GM12865 (cell line): ENCODE data around the gene FIZ1.
A peak's percentile ranks its signal among the peaks of the same experiment; 100 is the strongest.

Experiments
- DNase-seq: peaks from one replicate; pipeline ENCODE4 v3.0.0; 2010; ENCODE audit warnings: low read depth
- H3K4me3 ChIP-seq: 2 replicates; pipeline ENCODE4 v1.5.1; 2011; ENCODE audit warnings: mild to moderate bottlenecking, low read depth, low read length, control low read depth
- CTCF ChIP-seq: IDR thresholded peaks from 2 replicates; pipeline ENCODE4 v1.5.1; 2011; ENCODE audit warnings: low read length, control low read depth, low read depth, inconsistent platforms; ENCODE audit not compliant: insufficient read depth; ENCODE audit errors: missing control alignments

The FIZ1 gene

GRCh38 chr19:55644842-55645511 lies 45.7 kb upstream of the FIZ1 start:
- H3K4me3 ChIP-seq = peak overlapping the region; percentile 92
- no peak for TF ChIP-seq CTCF
- peak; percentile 35 for DNase-seq

DNA sequence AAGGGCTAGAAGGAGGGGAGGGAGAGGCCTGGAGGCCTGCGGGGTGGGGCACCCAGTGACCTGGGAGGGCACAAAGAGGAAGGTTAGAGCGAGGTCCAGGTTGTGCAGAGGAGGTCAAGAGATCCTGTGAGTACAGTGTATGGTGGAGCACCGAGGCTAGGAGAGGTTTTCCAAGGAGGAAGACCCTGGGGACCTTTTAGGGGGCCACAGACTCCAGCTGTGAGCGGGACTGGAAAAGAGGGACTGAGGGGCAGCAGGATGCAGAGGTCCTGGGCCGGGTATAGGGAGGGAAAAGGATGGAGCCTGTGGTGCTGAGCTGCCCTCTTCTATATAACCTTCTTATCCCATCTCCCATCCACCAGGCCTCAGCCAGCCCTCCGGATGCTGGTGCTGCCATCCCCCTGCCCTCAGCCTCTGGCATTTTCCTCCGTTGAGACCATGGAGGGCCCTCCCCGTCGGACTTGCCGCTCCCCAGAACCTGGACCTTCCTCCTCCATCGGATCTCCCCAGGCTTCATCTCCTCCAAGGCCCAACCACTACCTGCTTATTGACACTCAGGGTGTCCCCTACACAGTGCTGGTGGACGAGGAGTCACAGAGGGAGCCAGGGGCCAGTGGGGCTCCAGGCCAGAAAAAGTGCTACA lies 45.0 kb upstream of the FIZ1 start:
- H3K4me3 ChIP-seq = peak overlapping the region; percentile 92
- DNase-seq = no peak
- TF ChIP-seq CTCF = no peak

DNA sequence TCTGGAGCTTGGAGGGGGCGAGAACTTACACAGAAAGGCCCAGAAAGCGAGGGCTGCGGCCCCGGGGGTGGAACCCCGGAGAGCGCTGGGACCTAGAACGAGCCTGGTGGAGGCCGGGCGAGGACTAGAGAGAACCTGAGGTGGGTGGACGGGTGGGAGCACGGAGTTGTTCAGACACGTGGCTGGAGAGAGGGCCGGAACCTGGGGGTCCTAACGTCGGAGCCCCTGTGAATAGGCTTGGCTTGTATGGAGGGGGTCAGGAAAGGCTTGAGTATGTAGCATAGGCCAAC lies 44.5 kb upstream of the FIZ1 start:
- peak overlapping the region; percentile 92 for H3K4me3 ChIP-seq
- DNase-seq = no peak
- no peak for TF ChIP-seq CTCF

GRCh38 chr19:55643003-55643886 lies 43.9 kb upstream of the FIZ1 start, which contains the start of gene ZNF581:
ZNF581 (plus strand) TSS chr19:55643649; CDS start chr19:55644572, 923 bp downstream.
- H3K4me3 ChIP-seq = peak within 1 kb of the TSS; percentile 92
- peak; percentile 91 for DNase-seq
- TF ChIP-seq CTCF = no peak

DNA sequence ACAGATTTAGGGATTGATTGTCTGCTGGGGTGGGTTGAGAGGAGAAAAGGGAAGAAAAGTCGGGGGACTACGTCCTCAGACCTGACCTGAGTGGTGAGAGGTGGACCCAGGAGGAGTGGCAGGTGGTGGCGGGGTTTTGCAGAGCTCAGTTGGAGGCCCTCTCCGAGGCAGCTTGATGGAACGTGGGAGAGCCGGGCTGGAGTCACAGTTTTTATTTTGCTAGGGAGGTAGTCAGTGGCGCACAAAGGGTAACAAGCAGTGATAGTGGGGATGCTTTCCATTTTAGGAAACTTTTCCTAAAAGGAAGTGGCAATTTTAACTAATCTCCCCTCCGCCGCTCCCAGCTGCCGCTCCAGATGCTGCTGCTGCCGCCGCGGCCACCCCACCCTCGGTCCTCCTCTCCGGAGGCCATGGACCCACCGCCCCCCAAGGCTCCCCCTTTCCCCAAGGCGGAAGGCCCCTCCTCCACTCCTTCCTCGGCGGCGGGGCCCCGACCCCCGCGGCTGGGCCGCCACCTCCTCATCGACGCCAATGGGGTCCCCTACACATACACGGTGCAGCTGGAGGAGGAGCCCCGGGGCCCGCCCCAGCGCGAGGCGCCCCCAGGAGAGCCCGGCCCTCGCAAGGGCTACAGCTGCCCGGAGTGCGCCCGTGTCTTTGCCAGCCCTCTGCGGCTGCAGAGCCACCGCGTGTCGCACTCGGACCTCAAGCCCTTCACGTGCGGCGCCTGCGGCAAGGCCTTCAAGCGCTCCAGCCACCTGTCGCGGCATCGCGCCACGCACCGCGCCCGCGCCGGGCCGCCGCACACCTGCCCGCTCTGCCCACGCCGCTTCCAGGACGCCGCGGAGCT lies 43.1 kb upstream of the FIZ1 start:
- peak overlapping the region; percentile 92 for H3K4me3 ChIP-seq
- no peak for TF ChIP-seq CTCF
- peak; percentile 49 for DNase-seq

GRCh38 chr19:55641426-55642152 lies 42.3 kb upstream of the FIZ1 start:
- peak overlapping the region; percentile 92 for H3K4me3 ChIP-seq
- TF ChIP-seq CTCF = no peak
- peak; percentile 50 for DNase-seq
